ENCODE data around the gene CYSTM1.

DNA sequence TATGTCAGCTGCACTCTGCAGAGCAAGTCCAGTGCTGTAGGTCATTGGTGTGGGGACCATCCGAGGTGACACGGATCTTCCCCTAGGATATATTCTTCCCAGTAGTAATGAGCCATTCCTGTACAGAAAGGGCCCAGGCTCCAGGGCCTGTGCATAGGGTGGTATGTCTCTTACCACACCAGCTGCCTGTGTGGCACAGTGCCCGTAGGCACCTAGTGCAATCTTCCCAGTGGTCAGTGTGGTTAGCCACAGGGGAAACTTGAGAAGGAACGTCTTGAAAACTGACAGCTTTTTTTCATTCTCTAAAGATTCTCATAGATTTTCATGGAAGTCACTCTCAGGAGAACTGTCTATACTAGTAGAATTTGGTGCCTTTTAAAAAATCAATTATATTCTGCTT lies 39.8 kb downstream of the CYSTM1 start:
- TF ChIP-seq, protein P1, sequence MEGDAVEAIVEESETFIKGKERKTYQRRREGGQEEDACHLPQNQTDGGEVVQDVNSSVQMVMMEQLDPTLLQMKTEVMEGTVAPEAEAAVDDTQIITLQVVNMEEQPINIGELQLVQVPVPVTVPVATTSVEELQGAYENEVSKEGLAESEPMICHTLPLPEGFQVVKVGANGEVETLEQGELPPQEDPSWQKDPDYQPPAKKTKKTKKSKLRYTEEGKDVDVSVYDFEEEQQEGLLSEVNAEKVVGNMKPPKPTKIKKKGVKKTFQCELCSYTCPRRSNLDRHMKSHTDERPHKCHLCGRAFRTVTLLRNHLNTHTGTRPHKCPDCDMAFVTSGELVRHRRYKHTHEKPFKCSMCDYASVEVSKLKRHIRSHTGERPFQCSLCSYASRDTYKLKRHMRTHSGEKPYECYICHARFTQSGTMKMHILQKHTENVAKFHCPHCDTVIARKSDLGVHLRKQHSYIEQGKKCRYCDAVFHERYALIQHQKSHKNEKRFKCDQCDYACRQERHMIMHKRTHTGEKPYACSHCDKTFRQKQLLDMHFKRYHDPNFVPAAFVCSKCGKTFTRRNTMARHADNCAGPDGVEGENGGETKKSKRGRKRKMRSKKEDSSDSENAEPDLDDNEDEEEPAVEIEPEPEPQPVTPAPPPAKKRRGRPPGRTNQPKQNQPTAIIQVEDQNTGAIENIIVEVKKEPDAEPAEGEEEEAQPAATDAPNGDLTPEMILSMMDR (IDR thresholded peaks at IDR 0.05): no peak
- TF ChIP-seq POLR2A (IDR thresholded peaks at IDR 0.05): no peak

All from body of pancreas (tissue), 4 donors.